HG03103 (cell line): ENCODE results near the gene ADGRA1.
"Not testable (repeated sequence)": the region's sequence is repeated elsewhere in the genome, so short reads cannot be mapped to it uniquely, and the experiment has no call there.

Experiments used
- ATAC-seq: cut with Tn5 transposase; IDR thresholded peaks from one replicate; pipeline ENCODE4 v1.9.1; 2021; ENCODE audit warnings: low read depth; ENCODE audit not compliant: unreplicated experiment

The ADGRA1 gene

GRCh38 chr10:133141144-133141957 lies 53.6 kb downstream of the ADGRA1 start:
- no peak for ATAC-seq

- ATAC-seq, result no peak
Observed at GRCh38 chr10:133141958-133142340, 54.2 kb downstream of the ADGRA1 start.

- no peak for ATAC-seq
Observed at GRCh38 chr10:133142523-133143199, 54.9 kb downstream of the ADGRA1 start.

- ATAC-seq, result no peak
Observed at GRCh38 chr10:133143200-133143533, 55.4 kb downstream of the ADGRA1 start.

GRCh38 chr10:133143546-133143945 lies 55.8 kb downstream of the ADGRA1 start:
- no peak for ATAC-seq

- ATAC-seq, result no peak
Observed at GRCh38 chr10:133144771-133145170, 57.0 kb downstream of the ADGRA1 start.

GRCh38 chr10:133150226-133150625 lies 62.5 kb downstream of the ADGRA1 start:
- no peak for ATAC-seq

- no peak for ATAC-seq
Observed at GRCh38 chr10:133150656-133151055, 62.9 kb downstream of the ADGRA1 start.

- not testable (repeated sequence) for ATAC-seq
Observed at GRCh38 chr10:133151071-133151470, 63.3 kb downstream of the ADGRA1 start.

- no peak for ATAC-seq
Observed at GRCh38 chr10:133151543-133151972, 63.8 kb downstream of the ADGRA1 start.

GRCh38 chr10:133154411-133154810 lies 66.7 kb downstream of the ADGRA1 start:
- ATAC-seq, result no peak

- ATAC-seq, result no peak
Observed at GRCh38 chr10:133154996-133155778, 67.5 kb downstream of the ADGRA1 start.

- no peak for ATAC-seq
Observed at GRCh38 chr10:133156674-133157579, 69.2 kb downstream of the ADGRA1 start.

GRCh38 chr10:133157662-133158436 lies 70.1 kb downstream of the ADGRA1 start:
- no peak for ATAC-seq

- no peak for ATAC-seq
Observed at GRCh38 chr10:133158437-133158755, 70.7 kb downstream of the ADGRA1 start.

GRCh38 chr10:133158756-133159610 lies 71.3 kb downstream of the ADGRA1 start:
- no peak for ATAC-seq

- no peak for ATAC-seq
Observed at GRCh38 chr10:133159611-133159949, 71.9 kb downstream of the ADGRA1 start.

- ATAC-seq, result no peak
Observed at GRCh38 chr10:133159950-133160825, 72.5 kb downstream of the ADGRA1 start, which contains the start of gene KNDC1. TSS of gene KNDC1 (plus strand) at chr10:133160219. CDS start at chr10:133160468, 249 bp downstream.
